ENCODE data around the gene IFT172. TPM values are rescaled to one million over a fixed set of nuclear protein-coding genes. Genes with fewer than 3 reads are reported as not detected.

IFT172 gene
- total RNA-seq, 1 experiment from 2014 or later, result 25.3 TPM

DNA sequence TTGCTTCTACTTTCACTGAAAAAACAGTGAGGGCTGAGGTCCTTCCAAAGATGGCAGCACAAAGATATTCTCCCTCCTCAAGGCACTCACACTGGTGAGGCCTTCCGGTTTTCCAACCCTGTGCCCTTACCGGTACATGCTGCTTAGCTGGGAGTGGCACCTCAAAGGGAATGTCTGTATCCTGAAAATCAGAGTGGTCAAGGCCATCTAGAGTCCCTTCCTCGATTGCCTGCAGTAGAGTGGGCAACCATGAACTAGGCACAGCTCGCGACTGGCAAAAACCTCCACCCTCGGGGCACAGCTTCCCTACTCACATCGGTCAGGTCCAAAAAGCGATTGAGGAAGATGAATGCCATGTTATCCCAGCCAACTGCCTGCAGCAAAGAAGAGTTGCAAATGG lies 43.9 kb downstream of the IFT172 start:
- Mint-ChIP-seq H3K27me3 (ENCODE audit: low read depth) (no peaks in the 10 kb centered on the region), H3K4me1 (peaks cover 14% of the 10 kb centered on the region), H3K4me3 (no peak overlapping the region), H3K36me3 (peaks cover 15% of the 10 kb centered on the region), H3K9me3 (no peaks in the 10 kb centered on the region), H3K27ac (no peak overlapping the region; the same call in 1 of the 2 replicates)
- TF ChIP-seq AFF4 (CRISPR knock-in tag; IDR thresholded peaks at IDR 0.05; ENCODE audit: borderline replicate concordance) (no peak), SMAD3 (CRISPR knock-in tag; IDR thresholded peaks at IDR 0.05; ENCODE audit: borderline replicate concordance) (no peak), MXD4 (CRISPR knock-in tag; IDR thresholded peaks at IDR 0.05; ENCODE audit: borderline replicate concordance) (no peak), FOXP4 (CRISPR knock-in tag; IDR thresholded peaks at IDR 0.05) (no peak)
- TF ChIP-seq, protein P1, sequence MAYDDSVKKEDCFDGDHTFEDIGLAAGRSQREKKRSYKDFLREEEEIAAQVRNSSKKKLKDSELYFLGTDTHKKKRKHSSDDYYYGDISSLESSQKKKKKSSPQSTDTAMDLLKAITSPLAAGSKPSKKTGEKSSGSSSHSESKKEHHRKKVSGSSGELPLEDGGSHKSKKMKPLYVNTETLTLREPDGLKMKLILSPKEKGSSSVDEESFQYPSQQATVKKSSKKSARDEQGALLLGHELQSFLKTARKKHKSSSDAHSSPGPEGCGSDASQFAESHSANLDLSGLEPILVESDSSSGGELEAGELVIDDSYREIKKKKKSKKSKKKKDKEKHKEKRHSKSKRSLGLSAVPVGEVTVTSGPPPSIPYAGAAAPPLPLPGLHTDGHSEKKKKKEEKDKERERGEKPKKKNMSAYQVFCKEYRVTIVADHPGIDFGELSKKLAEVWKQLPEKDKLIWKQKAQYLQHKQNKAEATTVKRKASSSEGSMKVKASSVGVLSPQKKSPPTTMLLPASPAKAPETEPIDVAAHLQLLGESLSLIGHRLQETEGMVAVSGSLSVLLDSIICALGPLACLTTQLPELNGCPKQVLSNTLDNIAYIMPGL (CRISPR knock-in tag; IDR thresholded peaks at IDR 0.05), result no peak
- ChIA-PET CTCF (interaction anchor here (1.1 to 1.4 kb wide), 2 partner anchors 17 to 76 kb away, joined by 3 read pairs; partner anchors contain the start of gene NRBP1), POLR2A (interaction anchor here (1.2 kb wide), 1 partner anchor 17 kb away, joined by 3 read pairs; no protein-coding TSS in a partner anchor)
- ATAC-seq (no peak), DNase-seq (ENCODE audit: low spot score) (no peak)

GRCh38 chr2:27445155-27445554 lies 44.4 kb downstream of the IFT172 start:
- no peaks in the 10 kb centered on the region for H3K27me3 Mint-ChIP-seq (ENCODE audit: low read depth)
- ATAC-seq, result no peak
- peaks cover 14% of the 10 kb centered on the region for H3K4me1 Mint-ChIP-seq
- no peaks in the 10 kb centered on the region for H3K9me3 Mint-ChIP-seq
- POLR2A ChIA-PET, result interaction anchor here (1.2 kb wide), 1 partner anchor 18 kb away, joined by 3 read pairs; no protein-coding TSS in a partner anchor
- DNase-seq (ENCODE audit: low spot score), result no peak
- CTCF ChIA-PET, result interaction anchor here (1.1 to 1.4 kb wide), 2 partner anchors 16 to 76 kb away, joined by 3 read pairs; partner anchors contain the start of gene NRBP1
- no peak overlapping the region for H3K4me3 Mint-ChIP-seq
- peaks cover 19% of the 10 kb centered on the region for H3K36me3 Mint-ChIP-seq
- no peak overlapping the region for H3K27ac Mint-ChIP-seq
- TF ChIP-seq SOX15 (CRISPR knock-in tag; IDR thresholded peaks at IDR 0.05) (no peak), NR3C1 (CRISPR knock-in tag; conservative IDR thresholded peaks at IDR 0.05; ENCODE audit: low read depth) (no peak), ZNF317 (CRISPR knock-in tag; IDR thresholded peaks at IDR 0.05; ENCODE audit: borderline replicate concordance, low read depth) (no peak), NR1H2 (CRISPR knock-in tag; IDR thresholded peaks at IDR 0.05) (no peak), HMGA2 (CRISPR knock-in tag; IDR thresholded peaks at IDR 0.05) (no peak), TP53 (CRISPR knock-in tag; IDR thresholded peaks at IDR 0.05) (no peak), SP1 (CRISPR knock-in tag; conservative IDR thresholded peaks at IDR 0.05) (no peak), ZNF671 (CRISPR knock-in tag; IDR thresholded peaks at IDR 0.05) (no peak), FOXP4 (CRISPR knock-in tag; IDR thresholded peaks at IDR 0.05) (no peak), ATF6 (CRISPR knock-in tag; IDR thresholded peaks at IDR 0.05) (no peak), SMAD3 (CRISPR knock-in tag; IDR thresholded peaks at IDR 0.05; ENCODE audit: borderline replicate concordance) (no peak), ZNF121 (CRISPR knock-in tag; IDR thresholded peaks at IDR 0.05) (no peak), E2F4 (CRISPR knock-in tag; IDR thresholded peaks at IDR 0.05; ENCODE audit: borderline replicate concordance, low read depth) (no peak)
- TF ChIP-seq, protein P1 (CRISPR knock-in tag; IDR thresholded peaks at IDR 0.05), result no peak
- TF ChIP-seq, protein P2, sequence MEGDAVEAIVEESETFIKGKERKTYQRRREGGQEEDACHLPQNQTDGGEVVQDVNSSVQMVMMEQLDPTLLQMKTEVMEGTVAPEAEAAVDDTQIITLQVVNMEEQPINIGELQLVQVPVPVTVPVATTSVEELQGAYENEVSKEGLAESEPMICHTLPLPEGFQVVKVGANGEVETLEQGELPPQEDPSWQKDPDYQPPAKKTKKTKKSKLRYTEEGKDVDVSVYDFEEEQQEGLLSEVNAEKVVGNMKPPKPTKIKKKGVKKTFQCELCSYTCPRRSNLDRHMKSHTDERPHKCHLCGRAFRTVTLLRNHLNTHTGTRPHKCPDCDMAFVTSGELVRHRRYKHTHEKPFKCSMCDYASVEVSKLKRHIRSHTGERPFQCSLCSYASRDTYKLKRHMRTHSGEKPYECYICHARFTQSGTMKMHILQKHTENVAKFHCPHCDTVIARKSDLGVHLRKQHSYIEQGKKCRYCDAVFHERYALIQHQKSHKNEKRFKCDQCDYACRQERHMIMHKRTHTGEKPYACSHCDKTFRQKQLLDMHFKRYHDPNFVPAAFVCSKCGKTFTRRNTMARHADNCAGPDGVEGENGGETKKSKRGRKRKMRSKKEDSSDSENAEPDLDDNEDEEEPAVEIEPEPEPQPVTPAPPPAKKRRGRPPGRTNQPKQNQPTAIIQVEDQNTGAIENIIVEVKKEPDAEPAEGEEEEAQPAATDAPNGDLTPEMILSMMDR (IDR thresholded peaks at IDR 0.05), result no peak

Measured in WTC11 (cell line).